IPS-20b (cell line): ENCODE measurements around the gene TSR3.
A peak's percentile ranks its signal among the peaks of the same experiment; 100 is the strongest.

Experiments
- H3K27ac ChIP-seq: one replicate; pipeline ENCODE4 v1.5.1; 2013; ENCODE audit warnings: low read length
- H3K27me3 ChIP-seq: 2 replicates; pipeline ENCODE4 v1.6.1; 2013; ENCODE audit warnings: mild to moderate bottlenecking, low read length, inconsistent platforms; ENCODE audit not compliant: insufficient read depth
- H3K36me3 ChIP-seq: 2 replicates; pipeline ENCODE4 v1.6.1; 2013; ENCODE audit warnings: low read depth, mild to moderate bottlenecking, inconsistent platforms, low read length, moderate library complexity; ENCODE audit not compliant: insufficient read depth
- H3K4me1 ChIP-seq: 2 replicates; pipeline ENCODE4 v1.6.1; 2013; ENCODE audit warnings: mild to moderate bottlenecking, control low read depth, inconsistent platforms, low read length, moderate library complexity; ENCODE audit not compliant: insufficient read depth
- H3K4me3 ChIP-seq: 2 replicates; pipeline ENCODE4 v1.5.1; 2013; ENCODE audit warnings: mild to moderate bottlenecking, low read length, inconsistent platforms
- H3K9ac ChIP-seq: 2 replicates; pipeline ENCODE4 v1.6.1; 2013; ENCODE audit warnings: low read depth, mild to moderate bottlenecking, inconsistent platforms, low read length, moderate library complexity
- H3K9me3 ChIP-seq: 2 replicates; pipeline ENCODE4 v1.6.1; 2013; ENCODE audit warnings: mild to moderate bottlenecking, low read depth, low read length, inconsistent platforms; ENCODE audit not compliant: insufficient read depth

TSR3 gene

DNA sequence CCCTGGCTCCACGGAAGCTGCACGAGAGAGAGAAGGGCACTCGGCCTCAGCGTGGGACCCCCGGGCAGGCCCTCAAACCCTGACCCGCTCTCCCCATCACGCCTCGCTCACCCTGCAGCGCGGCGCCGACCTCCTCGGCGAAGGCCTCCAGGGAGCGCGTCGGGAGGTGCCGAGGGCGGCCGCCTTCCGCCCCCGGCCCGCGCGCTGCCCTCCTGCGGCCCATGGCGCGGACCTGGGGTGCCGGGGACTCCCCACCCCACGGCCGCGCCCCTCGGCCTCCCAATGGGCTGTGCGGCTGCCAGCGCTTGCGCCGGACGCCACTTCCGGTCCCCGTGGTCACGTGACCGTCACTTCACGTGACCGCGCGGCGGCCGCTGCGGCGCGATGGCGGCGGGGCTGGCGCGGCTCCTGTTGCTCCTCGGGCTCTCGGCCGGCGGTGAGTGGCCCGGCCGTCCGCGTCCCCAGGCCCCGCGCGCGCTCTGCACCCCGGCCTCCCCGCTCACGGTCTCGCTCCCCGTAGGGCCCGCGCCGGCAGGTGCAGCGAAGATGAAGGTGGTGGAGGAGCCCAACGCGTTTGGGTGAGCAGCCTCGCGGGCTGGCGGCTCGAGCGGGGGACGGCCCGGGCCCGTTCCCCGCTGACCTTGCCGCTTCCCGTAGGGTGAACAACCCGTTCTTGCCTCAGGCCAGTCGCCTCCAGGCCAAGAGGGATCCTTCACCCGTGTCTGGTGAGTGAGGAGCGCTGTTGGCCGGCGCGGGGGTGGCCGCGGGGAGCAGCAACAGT is at the start of gene TSR3, which contains the start of gene GNPTG:
Gene TSR3 (minus strand): TSS at position 297 of the 781 bp plus-strand sequence. CDS start 74 bp downstream, at position 223.
Gene GNPTG (plus strand): TSS at position 350 of the 781 bp plus-strand sequence. CDS start 35 bp downstream, at position 385.
- H3K9ac ChIP-seq, result peak within 1 kb of the TSS; percentile 79
- H3K27ac ChIP-seq, result no peak within 1 kb of the TSS
- peaks cover 4% of the 10 kb centered on the region for H3K4me1 ChIP-seq
- peaks cover 18% of the 10 kb centered on the region; the same call in 1 of the 2 replicates for H3K36me3 ChIP-seq
- H3K4me3 ChIP-seq, result peak within 1 kb of the TSS; percentile 79
- H3K9me3 ChIP-seq, result no peaks in the 10 kb centered on the region
- H3K27me3 ChIP-seq, result no peaks in the 10 kb centered on the region

DNA sequence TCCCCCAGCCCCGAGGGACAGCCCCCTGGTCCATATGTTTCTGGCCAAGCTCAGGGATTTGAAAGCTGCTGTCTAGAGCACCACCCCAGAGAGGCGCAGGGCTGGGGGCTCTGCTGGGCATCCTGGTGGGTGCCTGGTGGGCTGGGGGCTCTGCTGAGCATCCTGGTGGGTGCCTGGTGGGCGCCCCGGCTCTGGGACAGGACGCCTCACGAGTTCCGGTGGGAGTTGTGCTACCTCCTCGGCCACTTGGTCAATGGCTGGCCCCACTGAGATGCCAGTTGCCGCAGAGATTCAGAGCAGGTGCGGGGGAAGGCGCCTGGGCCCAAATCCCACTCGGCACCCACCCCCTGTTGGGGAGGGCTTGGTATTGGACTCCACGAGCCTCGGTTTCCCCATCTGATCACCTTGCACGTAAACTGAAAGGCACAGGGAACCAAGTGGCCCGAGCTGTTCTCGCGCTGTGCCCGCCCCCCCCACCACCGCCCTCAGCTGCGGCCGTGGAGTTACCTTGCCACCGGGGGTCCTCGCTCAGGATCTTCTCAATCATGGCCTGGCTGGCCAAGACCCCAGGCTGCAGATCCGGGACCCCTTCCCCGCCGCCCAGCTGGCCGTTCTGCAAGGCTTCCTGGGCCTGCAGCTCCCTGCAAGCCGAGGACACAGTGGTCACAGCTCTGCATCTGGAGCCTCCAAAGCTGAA is 49.5 kb upstream of the TSR3 start:
- Histone ChIP-seq H3K4me1 (no peaks in the 10 kb centered on the region), H3K9me3 (no peaks in the 10 kb centered on the region), H3K27me3 (no peaks in the 10 kb centered on the region), H3K36me3 (peaks cover 7% of the 10 kb centered on the region; the same call in 1 of the 2 replicates), H3K27ac (no peak overlapping the region), H3K9ac (no peak overlapping the region), H3K4me3 (no peak overlapping the region)

DNA sequence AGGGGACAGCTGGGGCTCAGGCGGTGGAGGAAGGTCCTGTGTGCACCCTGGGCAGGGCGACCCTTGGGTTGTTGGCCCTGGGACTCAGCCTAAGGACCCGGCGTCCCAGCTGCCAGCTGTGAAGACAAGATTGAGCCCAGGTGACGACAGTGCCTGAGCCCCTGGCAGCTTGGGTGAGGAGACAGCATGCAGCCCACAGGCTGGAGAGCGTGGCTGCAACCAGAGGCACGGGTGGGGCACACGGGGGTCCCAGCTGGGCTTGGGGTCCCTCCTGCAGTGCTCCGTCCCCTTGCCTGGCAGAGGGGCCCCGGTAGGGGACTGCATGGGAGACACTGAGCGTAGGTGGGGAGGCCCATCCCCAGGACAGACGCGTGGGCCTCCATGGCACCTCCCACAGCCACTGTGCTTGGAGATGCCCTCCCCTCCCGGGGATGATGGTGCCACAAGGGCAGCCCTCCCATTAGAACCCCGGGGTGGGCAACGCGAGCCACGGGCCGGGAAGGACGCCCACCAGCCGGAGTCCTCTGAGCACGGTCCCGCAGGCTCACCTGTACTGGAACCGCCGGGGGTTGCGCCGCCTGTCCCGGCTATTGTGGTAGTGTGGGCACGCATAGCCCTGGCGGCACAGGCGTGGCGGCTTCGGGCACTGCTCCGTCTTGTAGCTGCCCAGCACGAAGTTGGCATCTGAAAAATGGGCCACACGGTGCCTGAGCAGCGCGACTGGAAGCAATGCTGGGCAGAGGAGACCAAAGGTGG is 47.3 kb upstream of the TSR3 start:
- no peaks in the 10 kb centered on the region for H3K9me3 ChIP-seq
- H3K27ac ChIP-seq, result no peak overlapping the region
- H3K9ac ChIP-seq, result no peak overlapping the region
- no peaks in the 10 kb centered on the region for H3K4me1 ChIP-seq
- H3K36me3 ChIP-seq, result peaks cover 7% of the 10 kb centered on the region; the same call in 1 of the 2 replicates
- no peaks in the 10 kb centered on the region for H3K27me3 ChIP-seq
- H3K4me3 ChIP-seq, result no peak overlapping the region

DNA sequence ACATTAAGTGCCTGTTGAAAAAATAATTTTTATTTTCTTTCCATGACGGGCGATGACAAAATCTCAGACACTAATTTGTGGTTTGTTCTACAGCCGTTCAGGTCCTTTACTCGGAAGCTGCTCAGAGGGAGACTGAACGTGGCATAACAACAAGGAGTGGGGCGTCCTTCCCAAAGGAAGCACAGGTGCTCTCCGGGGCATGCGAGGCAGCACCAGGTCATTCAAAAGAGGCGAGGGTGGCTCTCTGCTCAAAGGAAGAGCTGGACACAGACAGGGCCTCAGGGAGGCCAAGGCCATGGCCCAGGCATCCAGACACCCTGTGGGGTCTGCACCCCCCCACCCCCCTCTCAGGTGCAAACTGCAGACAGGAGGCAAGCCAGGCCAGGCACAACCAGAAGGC is 46.7 kb upstream of the TSR3 start:
- H3K4me1 ChIP-seq, result no peaks in the 10 kb centered on the region
- no peak overlapping the region for H3K4me3 ChIP-seq
- H3K27me3 ChIP-seq, result no peaks in the 10 kb centered on the region
- no peak overlapping the region for H3K27ac ChIP-seq
- H3K9ac ChIP-seq, result no peak overlapping the region
- peaks cover 10% of the 10 kb centered on the region; the same call in 1 of the 2 replicates for H3K36me3 ChIP-seq
- H3K9me3 ChIP-seq, result no peaks in the 10 kb centered on the region

DNA sequence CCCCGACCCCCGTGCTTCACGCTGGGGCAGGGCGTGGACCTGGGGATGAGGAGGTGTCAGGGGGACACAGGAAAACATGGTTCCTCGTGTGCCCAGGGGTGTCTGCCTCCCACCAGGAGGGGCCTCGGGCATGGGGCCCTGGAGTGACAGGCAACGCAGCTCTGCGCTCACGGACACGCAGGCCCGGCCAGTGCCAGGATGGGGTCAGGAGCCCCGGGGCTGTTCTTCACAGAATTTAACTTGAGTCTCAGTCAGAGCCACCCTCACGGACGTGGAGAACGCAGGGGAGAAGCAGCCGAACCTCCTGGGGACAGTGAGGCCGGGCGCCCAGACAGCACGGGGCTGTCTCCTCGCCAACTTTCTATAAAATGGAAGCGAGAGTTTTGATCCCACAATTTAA is 46.1 kb upstream of the TSR3 start:
- H3K4me3 ChIP-seq, result no peak overlapping the region
- H3K27ac ChIP-seq, result no peak overlapping the region
- no peaks in the 10 kb centered on the region for H3K9me3 ChIP-seq
- H3K4me1 ChIP-seq, result no peaks in the 10 kb centered on the region
- no peaks in the 10 kb centered on the region for H3K27me3 ChIP-seq
- H3K36me3 ChIP-seq, result peaks cover 14% of the 10 kb centered on the region; the same call in 1 of the 2 replicates
- H3K9ac ChIP-seq, result no peak overlapping the region

DNA sequence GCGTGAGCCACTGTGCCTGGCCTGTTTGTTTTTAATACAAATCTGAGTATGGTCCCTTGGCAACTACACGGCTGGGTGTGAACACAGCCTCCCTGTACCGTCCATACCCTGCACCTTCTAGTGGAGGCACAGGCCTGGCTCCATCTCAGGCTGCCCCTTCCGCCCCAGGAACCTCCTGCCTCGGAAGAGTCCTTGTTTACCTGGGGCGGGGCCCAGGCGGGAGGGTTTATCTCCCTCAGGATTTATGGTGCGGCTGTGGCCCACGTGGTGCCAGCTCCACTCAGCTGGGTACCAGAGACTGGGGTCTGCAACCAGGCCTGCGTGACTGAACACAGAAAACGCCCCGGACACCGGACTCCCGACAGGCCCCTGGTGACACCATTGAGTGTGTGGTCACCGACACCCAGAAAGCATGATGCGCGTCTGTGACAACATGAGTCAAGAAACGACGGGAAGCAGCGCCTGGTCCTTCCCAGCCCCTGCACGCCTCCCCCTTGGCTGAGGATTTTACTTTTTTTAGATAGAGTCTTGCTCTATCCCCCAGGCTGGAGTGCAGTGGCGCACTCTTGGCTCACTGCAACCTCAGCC is 43.9 kb upstream of the TSR3 start:
- H3K4me3 ChIP-seq, result no peak overlapping the region

DNA sequence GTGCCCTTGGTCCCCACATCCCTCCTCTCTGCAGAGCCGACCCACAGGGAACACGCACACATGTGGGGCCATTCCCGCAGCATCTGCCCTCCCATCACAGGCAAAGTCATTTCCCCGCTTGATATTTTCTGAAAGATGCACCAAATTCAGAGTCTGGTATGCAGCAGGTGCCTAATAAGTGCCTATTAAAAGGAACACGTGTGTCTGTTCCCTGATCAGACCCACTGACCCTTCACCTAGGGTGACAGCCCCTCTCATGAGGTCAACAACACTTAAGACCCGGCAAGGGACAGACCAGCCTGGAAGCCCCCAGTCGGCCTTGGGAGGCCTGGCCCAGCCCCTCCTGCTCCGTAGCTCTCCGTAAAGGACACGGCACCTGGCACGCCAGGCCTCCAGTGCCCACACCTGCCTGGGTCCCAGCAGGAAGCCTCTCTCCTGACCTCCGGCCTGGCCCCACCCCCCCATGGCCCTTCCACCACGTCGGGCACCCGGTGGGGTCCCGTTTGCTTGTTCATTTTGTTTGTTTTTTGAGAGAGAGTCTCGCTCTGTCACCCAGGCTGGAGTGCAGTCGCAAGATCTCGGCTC is 42.8 kb upstream of the TSR3 start:
- Histone ChIP-seq H3K4me3 (no peak overlapping the region), H3K27ac (no peak overlapping the region), H3K4me1 (no peaks in the 10 kb centered on the region), H3K27me3 (no peaks in the 10 kb centered on the region), H3K9me3 (no peaks in the 10 kb centered on the region), H3K36me3 (peaks cover 19% of the 10 kb centered on the region), H3K9ac (no peak overlapping the region)

More for the DNA sequence above, 43.9 kb upstream of the TSR3 start:
- H3K27ac ChIP-seq, result no peak overlapping the region
- no peaks in the 10 kb centered on the region for H3K9me3 ChIP-seq
- no peak overlapping the region for H3K9ac ChIP-seq
- no peaks in the 10 kb centered on the region for H3K4me1 ChIP-seq
- 0 out of 2 replicates have a peak, but pooled peaks cover 12% of the 10 kb centered on the region for H3K36me3 ChIP-seq
- no peaks in the 10 kb centered on the region for H3K27me3 ChIP-seq

DNA sequence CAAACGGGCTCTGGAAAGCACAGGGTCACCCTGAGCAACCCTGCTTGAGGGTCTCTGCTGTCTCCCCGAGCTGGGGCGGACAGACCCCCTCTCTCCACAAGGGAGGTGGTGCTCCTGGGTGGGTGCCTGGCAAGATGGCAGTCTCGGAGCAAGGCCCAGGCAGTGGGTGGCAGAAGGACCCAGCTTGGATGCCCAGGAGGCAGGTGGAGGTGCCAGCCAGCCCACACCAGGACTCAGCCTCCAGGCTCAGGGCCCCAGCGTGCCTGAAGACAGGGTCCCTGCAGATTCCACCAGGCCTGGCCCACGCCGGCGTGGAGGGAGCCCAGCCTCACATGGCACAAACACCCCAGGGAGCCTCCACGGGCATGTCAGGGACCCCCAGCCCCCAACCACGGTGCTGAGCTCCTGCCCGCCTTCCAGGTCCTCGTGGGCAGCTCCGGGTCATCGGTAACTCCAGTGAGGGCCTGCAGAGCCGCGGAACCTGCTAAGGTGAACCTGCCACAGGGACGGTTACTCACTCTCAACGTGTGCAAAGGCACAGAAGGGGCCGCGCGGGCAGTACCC is 42.0 kb upstream of the TSR3 start:
- H3K4me3 ChIP-seq, result no peak overlapping the region
- H3K4me1 ChIP-seq, result no peaks in the 10 kb centered on the region
- H3K36me3 ChIP-seq, result peaks cover 19% of the 10 kb centered on the region
- H3K9me3 ChIP-seq, result no peaks in the 10 kb centered on the region
- H3K27ac ChIP-seq, result no peak overlapping the region
- no peak overlapping the region for H3K9ac ChIP-seq
- no peaks in the 10 kb centered on the region for H3K27me3 ChIP-seq

DNA sequence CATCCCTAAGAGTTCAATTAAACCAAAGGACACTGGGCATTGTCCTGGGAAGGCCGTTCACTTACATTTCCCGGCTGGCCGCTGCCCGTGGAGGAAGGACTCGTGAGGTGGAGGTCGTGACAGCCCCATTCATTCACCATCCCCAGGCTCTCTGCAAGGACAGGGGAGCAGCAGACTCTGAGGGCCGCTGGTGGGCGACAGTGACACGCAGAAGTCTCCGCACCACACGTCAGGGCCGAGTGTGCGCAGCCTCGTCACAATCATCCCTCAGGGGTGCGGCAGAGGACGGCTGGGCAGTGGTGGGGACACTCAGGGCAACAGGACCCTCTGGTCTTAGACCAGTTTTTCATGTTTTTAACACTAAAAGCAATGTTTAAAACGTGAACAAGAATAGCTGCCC is 41.1 kb upstream of the TSR3 start:
- Histone ChIP-seq H3K9me3 (no peaks in the 10 kb centered on the region), H3K27ac (no peak overlapping the region), H3K4me1 (no peaks in the 10 kb centered on the region), H3K9ac (no peak overlapping the region), H3K27me3 (no peaks in the 10 kb centered on the region), H3K36me3 (peaks cover 19% of the 10 kb centered on the region), H3K4me3 (no peak overlapping the region)

DNA sequence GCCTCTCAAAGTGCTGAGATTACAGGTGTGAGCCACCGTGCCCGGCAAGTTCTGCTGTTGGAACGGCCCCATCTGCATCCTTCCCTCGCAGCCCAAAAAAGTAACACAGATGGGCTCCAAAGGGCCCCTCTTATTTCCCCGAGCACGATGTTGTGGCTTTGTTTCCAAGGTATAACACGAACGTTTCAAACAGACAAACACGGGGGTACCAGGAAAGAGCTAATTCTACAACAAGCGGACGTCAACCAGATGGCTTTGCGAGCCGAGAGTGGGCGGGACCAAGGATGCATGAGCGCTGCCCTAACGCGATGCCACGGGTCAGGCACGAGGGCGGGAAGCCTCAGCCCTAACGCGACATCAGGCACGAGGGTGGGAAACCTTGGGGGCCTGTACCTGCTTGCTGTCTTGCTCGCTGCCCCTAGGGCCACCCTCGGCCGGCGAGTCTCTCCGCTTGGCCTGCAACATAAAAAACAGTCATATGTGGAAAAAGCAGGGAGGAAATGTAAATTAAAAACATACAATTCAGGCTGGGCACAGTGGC is 38.6 kb upstream of the TSR3 start:
- Histone ChIP-seq H3K9ac (no peak overlapping the region), H3K27ac (no peak overlapping the region), H3K36me3 (peaks cover 19% of the 10 kb centered on the region), H3K27me3 (no peaks in the 10 kb centered on the region), H3K4me1 (no peaks in the 10 kb centered on the region), H3K4me3 (no peak overlapping the region), H3K9me3 (no peaks in the 10 kb centered on the region)
